A673 (cell line): ENCODE results near the gene SEL1L3.

Experiments
- EZH2 ChIP-seq: fragments of 200-600 bp; sonication (generic); IDR thresholded peaks from 2 replicates; pipeline ENCODE4 v1.6.1; 2017; ENCODE audit warnings: borderline replicate concordance, low read depth, mild to moderate bottlenecking, mixed read lengths, antibody characterized with exemption, low read length; ENCODE audit not compliant: poor library complexity, severe bottlenecking
- TF ChIP-seq, protein P1 (sequence below): fragments of 300-800, 200-600 bp; sonication (generic); conservative IDR thresholded peaks from 2 replicates; pipeline ENCODE4 v1.5.1; 2017; ENCODE audit warnings: low read depth, mild to moderate bottlenecking, antibody characterized with exemption, low read length, moderate library complexity, mixed read lengths

DNA sequence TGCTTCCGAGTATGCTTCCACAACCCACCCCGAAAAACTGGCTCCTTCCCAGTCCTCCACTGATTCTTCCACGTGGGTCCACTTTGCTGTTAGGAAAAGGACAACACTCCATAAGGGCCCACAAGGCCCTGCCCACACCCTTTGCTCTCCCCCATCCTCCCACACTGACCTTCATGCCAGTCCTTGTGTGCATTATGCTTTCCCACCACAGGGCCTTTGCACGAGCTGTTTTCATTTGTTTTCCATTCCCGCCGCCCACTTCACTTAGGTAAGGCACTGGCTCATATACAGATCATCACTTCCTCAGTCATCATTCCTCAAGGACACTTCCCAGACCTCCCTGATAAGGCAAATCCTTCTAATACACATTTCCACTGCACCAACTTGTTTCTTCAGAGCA is 16.8 kb upstream of the SEL1L3 start:
- TF ChIP-seq, protein P1, sequence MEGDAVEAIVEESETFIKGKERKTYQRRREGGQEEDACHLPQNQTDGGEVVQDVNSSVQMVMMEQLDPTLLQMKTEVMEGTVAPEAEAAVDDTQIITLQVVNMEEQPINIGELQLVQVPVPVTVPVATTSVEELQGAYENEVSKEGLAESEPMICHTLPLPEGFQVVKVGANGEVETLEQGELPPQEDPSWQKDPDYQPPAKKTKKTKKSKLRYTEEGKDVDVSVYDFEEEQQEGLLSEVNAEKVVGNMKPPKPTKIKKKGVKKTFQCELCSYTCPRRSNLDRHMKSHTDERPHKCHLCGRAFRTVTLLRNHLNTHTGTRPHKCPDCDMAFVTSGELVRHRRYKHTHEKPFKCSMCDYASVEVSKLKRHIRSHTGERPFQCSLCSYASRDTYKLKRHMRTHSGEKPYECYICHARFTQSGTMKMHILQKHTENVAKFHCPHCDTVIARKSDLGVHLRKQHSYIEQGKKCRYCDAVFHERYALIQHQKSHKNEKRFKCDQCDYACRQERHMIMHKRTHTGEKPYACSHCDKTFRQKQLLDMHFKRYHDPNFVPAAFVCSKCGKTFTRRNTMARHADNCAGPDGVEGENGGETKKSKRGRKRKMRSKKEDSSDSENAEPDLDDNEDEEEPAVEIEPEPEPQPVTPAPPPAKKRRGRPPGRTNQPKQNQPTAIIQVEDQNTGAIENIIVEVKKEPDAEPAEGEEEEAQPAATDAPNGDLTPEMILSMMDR = no peak
- no peak for TF ChIP-seq EZH2
